PFSK-1 (cell line): ENCODE results near the gene SF3A1.

Source experiments
- POLR2AphosphoS5 ChIP-seq: IDR thresholded peaks from 2 replicates; pipeline ENCODE4 v1.6.1; 2012; ENCODE audit warnings: low read depth, mild to moderate bottlenecking, control low read depth, low read length, moderate library complexity
- SIN3A ChIP-seq: IDR thresholded peaks from 2 replicates; pipeline ENCODE4 v1.6.1; 2012; ENCODE audit warnings: mild to moderate bottlenecking, low read length, moderate library complexity, borderline replicate concordance; ENCODE audit not compliant: insufficient read depth
- TAF1 ChIP-seq: IDR thresholded peaks from 2 replicates; pipeline ENCODE4 v1.6.1; 2012; ENCODE audit warnings: low read length, control low read depth, borderline replicate concordance; ENCODE audit not compliant: insufficient read depth
- TF ChIP-seq, protein P1 (sequence below), 2 experiments: IDR thresholded peaks; 2 replicates each; pipeline versions ENCODE4 v1.6.1 to v1.8.0; 2011 to 2012; ENCODE audit warnings: low read depth in 2 of 2, low read length in 2 of 2, control low read depth in 1 of 2, inconsistent platforms in 1 of 2, mild to moderate bottlenecking in 1 of 2, moderate library complexity in 1 of 2; ENCODE audit not compliant: insufficient read depth in 1 of 2

DNA sequence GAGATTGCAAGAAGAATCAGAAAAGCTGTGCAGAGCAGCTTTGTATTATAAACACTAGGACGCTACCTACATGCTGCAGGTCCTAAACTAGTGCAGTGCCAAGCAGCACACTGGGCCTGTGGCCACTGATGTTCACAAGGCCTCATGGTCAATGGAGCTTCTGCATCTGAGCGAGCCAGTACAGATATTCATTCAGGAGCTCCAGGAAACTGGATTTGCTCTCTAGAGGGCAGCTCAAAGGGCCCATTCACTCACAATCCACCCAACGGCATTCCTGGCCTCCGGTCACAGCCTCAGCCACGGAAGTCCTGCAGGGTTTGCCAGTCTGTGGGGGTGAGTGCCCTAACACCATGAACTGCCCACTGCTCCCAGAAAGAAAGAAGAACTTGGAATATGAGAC, 24.1 kb downstream of the SF3A1 start:
- TF ChIP-seq SIN3A (no peak), POLR2AphosphoS5 (no peak), TAF1 (no peak)
- TF ChIP-seq, protein P1, sequence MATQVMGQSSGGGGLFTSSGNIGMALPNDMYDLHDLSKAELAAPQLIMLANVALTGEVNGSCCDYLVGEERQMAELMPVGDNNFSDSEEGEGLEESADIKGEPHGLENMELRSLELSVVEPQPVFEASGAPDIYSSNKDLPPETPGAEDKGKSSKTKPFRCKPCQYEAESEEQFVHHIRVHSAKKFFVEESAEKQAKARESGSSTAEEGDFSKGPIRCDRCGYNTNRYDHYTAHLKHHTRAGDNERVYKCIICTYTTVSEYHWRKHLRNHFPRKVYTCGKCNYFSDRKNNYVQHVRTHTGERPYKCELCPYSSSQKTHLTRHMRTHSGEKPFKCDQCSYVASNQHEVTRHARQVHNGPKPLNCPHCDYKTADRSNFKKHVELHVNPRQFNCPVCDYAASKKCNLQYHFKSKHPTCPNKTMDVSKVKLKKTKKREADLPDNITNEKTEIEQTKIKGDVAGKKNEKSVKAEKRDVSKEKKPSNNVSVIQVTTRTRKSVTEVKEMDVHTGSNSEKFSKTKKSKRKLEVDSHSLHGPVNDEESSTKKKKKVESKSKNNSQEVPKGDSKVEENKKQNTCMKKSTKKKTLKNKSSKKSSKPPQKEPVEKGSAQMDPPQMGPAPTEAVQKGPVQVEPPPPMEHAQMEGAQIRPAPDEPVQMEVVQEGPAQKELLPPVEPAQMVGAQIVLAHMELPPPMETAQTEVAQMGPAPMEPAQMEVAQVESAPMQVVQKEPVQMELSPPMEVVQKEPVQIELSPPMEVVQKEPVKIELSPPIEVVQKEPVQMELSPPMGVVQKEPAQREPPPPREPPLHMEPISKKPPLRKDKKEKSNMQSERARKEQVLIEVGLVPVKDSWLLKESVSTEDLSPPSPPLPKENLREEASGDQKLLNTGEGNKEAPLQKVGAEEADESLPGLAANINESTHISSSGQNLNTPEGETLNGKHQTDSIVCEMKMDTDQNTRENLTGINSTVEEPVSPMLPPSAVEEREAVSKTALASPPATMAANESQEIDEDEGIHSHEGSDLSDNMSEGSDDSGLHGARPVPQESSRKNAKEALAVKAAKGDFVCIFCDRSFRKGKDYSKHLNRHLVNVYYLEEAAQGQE (IDR thresholded peaks at IDR 0.05; ENCODE audit: insufficient read depth in 1 of 2, low read depth in 2 of 2, low read length in 2 of 2): no peak
